Nephron progenitor cell (in vitro differentiated cells): Measurements from ENCODE around the gene ZNF512B.
"Not testable (repeated sequence)": the region's sequence is repeated elsewhere in the genome, so short reads cannot be mapped to it uniquely, and the experiment has no call there.

Source experiments
- DNase-seq: peaks from one replicate; pipeline ENCODE4 v3.0.0; 2021
- H3K27ac Mint-ChIP-seq: 2 replicates; pipeline ENCODE4 v1.8.0; 2021; ENCODE audit warnings: mild to moderate bottlenecking, moderate library complexity, mixed read lengths
- H3K27me3 Mint-ChIP-seq: 2 replicates; pipeline ENCODE4 v1.8.0; 2021; ENCODE audit warnings: mild to moderate bottlenecking, low read depth, mixed read lengths; ENCODE audit not compliant: poor library complexity
- H3K36me3 Mint-ChIP-seq: 2 replicates; pipeline ENCODE4 v1.8.0; 2021; ENCODE audit warnings: low read depth, mixed read lengths
- H3K4me1 Mint-ChIP-seq: 2 replicates; pipeline ENCODE4 v1.8.0; 2021; ENCODE audit warnings: mixed read lengths
- H3K4me3 Mint-ChIP-seq: 2 replicates; pipeline ENCODE4 v1.8.0; 2021; ENCODE audit warnings: mild to moderate bottlenecking, moderate library complexity, mixed read lengths
- H3K9me3 Mint-ChIP-seq: 2 replicates; pipeline ENCODE4 v1.8.0; 2021; ENCODE audit warnings: mild to moderate bottlenecking, moderate library complexity, mixed read lengths
- TF ChIP-seq, protein P1 (sequence below): fragments of 200-600 bp; sonication (generic); IDR thresholded peaks from 2 replicates; pipeline ENCODE4 v1.5.0; 2021; ENCODE audit warnings: antibody characterized with exemption

The ZNF512B gene, protein sequence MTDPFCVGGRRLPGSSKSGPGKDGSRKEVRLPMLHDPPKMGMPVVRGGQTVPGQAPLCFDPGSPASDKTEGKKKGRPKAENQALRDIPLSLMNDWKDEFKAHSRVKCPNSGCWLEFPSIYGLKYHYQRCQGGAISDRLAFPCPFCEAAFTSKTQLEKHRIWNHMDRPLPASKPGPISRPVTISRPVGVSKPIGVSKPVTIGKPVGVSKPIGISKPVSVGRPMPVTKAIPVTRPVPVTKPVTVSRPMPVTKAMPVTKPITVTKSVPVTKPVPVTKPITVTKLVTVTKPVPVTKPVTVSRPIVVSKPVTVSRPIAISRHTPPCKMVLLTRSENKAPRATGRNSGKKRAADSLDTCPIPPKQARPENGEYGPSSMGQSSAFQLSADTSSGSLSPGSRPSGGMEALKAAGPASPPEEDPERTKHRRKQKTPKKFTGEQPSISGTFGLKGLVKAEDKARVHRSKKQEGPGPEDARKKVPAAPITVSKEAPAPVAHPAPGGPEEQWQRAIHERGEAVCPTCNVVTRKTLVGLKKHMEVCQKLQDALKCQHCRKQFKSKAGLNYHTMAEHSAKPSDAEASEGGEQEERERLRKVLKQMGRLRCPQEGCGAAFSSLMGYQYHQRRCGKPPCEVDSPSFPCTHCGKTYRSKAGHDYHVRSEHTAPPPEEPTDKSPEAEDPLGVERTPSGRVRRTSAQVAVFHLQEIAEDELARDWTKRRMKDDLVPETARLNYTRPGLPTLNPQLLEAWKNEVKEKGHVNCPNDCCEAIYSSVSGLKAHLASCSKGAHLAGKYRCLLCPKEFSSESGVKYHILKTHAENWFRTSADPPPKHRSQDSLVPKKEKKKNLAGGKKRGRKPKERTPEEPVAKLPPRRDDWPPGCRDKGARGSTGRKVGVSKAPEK

DNA sequence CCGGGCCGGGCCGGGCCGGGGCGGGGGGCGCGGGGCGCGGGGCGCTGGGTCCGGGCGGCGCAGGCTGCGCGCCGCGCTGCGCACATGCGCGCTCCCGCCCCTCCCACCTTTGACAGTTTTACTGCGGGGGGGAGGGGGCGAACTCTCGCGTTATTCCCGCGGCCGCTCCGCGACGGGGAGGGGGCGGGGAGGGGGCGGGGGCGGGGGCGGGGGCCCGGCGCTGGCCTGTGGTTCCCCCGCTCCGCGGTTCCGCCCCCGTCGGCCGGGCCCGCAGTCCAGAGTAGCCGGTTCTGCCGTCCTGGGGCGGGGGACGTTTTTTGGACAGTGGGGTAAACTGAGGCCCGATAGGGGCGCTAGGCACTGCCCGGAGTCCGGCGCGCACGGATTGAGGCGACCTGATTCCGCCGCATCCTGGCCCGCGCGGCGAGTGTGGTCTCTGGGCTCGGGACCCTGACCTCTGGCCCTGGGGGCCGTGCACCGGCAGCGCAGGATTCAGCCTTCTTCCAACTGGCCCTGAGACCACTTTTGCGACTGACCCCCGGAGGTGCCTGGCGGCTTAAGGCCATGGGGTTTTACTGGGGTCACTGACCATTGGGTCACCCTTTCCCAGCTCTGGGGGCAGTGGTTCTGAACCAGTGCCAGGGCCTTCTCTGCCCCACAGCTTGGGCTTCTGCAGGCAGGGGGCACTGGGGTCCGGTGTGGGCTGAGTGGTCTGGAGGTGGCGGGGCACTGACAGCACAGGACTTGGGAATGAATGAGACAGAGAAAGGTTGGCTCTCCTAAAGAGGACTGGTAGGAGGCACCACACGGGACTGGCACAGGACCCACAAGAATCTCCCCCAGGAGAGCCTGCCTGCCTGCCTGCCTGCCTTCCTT lies at the start of gene ZNF512B:
TSS of gene ZNF512B (minus strand) at position 93 of the 876 bp plus-strand sequence. CDS start 1,980 bp downstream, outside the sequence.
- Mint-ChIP-seq H3K36me3 (peaks cover 14% of the 10 kb centered on the region), H3K9me3 (peaks cover 4% of the 10 kb centered on the region), H3K27me3 (peaks cover 31% of the 10 kb centered on the region), H3K4me3 (peak within 1 kb of the TSS; percentile 85), H3K27ac (no peak within 1 kb of the TSS), H3K4me1 (peaks cover 22% of the 10 kb centered on the region)
- TF ChIP-seq, protein P1, sequence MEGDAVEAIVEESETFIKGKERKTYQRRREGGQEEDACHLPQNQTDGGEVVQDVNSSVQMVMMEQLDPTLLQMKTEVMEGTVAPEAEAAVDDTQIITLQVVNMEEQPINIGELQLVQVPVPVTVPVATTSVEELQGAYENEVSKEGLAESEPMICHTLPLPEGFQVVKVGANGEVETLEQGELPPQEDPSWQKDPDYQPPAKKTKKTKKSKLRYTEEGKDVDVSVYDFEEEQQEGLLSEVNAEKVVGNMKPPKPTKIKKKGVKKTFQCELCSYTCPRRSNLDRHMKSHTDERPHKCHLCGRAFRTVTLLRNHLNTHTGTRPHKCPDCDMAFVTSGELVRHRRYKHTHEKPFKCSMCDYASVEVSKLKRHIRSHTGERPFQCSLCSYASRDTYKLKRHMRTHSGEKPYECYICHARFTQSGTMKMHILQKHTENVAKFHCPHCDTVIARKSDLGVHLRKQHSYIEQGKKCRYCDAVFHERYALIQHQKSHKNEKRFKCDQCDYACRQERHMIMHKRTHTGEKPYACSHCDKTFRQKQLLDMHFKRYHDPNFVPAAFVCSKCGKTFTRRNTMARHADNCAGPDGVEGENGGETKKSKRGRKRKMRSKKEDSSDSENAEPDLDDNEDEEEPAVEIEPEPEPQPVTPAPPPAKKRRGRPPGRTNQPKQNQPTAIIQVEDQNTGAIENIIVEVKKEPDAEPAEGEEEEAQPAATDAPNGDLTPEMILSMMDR, result no peak
- peak; percentile 80 for DNase-seq

DNA sequence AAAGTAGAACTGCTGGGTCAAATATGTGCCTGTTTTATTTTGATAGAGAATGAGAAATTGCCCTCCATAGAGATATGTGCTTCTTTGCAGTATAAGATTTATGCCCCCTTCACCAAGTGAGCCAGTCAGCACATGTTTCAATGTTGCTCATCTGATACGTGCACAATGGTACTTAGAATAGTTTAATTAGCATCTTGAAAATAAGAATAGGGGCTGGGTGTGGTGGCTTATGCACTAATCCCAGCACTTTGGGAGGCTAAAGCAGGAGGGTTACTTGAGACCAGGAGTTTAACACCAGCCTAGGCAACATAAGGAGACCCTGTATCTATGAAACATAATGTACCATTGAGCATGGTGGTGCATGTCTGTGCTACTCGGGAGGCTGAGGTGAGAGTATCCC lies 45.9 kb upstream of the ZNF512B start:
- no peak for DNase-seq
- H3K4me3 Mint-ChIP-seq, result no peak overlapping the region
- TF ChIP-seq, protein P1, result no peak
- no peak overlapping the region for H3K27ac Mint-ChIP-seq
- no peaks in the 10 kb centered on the region for H3K4me1 Mint-ChIP-seq
- peaks cover 65% of the 10 kb centered on the region for H3K36me3 Mint-ChIP-seq
- no peaks in the 10 kb centered on the region for H3K9me3 Mint-ChIP-seq
- no peaks in the 10 kb centered on the region for H3K27me3 Mint-ChIP-seq

DNA sequence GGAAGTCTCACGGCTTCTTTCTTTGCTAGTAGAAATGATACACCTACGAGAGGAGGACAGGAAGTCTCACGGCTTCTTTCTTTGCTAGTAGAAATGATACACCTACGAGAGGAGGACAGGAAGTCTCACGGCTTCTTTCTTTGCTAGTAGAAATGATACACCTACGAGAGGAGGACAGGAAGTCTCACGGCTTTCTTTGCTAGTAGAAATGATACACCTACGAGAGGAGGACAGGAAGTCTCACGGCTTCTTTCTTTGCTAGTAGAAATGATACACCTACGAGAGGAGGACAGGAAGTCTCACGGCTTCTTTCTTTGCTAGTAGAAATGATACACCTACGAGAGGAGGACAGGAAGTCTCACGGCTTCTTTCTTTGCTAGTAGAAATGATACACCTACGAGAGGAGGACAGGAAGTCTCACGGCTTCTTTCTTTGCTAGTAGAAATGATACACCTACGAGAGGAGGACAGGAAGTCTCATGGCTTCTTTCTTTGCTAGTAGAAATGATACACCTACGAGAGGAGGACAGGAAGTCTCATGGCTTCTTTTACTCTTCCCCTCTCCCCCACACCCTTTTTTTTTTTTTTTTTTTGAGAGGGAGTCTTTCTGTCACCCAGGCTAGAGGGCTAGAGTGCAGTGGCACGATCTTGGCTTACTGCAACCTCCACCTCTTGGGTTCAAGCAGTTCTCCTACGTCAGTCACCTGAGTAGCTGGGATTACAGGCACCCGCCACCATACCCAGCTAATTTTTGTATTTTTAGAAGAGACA lies 42.8 kb upstream of the ZNF512B start:
- peaks cover 11% of the 10 kb centered on the region for H3K9me3 Mint-ChIP-seq
- DNase-seq, H3K4me1 Mint-ChIP-seq, H3K4me3 Mint-ChIP-seq, H3K27me3 Mint-ChIP-seq, H3K27ac Mint-ChIP-seq: not testable (repeated sequence)
- H3K36me3 Mint-ChIP-seq, result peaks cover 75% of the 10 kb centered on the region

DNA sequence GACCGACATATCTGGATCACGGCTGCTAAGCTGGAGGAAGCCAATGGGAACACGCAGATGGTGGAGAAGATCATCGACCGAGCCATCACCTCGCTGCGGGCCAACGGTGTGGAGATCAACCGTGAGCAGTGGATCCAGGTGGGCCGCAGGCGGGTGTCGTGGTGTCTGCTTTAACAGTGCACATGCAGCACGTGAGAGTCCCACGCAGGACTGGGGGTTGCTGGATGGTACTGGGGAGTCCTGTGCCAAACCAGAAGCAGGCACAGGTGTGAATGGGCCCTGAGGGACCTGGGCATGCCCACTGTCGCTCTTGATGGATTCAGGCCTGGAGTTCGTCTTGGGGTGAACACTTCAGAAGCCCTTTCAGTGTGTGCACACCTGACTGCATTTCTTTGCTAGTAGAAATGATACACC lies 41.6 kb upstream of the ZNF512B start:
- peaks cover 11% of the 10 kb centered on the region for H3K9me3 Mint-ChIP-seq
- H3K27ac Mint-ChIP-seq, result no peak overlapping the region
- no peak overlapping the region for H3K4me3 Mint-ChIP-seq
- TF ChIP-seq, protein P1, result no peak
- H3K36me3 Mint-ChIP-seq, result peaks cover 74% of the 10 kb centered on the region
- H3K27me3 Mint-ChIP-seq, result no peaks in the 10 kb centered on the region
- DNase-seq, result no peak
- H3K4me1 Mint-ChIP-seq, result no peaks in the 10 kb centered on the region

DNA sequence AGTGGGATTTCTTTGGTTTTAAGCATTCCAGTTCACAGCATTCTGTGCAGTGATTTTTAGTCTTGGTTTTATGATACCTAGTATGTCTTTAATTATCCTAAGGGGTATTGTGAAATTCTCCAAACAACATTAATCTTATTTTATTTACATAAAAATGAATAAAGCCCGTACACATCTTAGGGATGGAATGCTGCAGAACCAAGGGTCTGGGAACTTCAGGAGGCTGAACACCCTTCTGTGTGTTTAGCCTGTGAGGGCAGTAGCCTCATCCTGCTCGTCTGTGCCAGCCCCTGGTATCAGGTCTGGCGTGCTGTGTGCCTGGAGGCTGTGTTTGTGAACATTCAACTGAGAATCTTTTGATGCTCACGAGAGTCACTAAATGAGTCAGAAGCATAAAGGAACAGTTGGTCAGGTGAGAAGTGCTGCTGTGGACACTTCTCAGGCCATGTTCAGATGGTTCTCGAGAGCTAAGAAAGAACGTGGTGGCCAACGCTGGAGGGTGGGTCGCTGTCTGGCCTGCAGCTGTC lies 41.0 kb upstream of the ZNF512B start:
- H3K27me3 Mint-ChIP-seq, result no peaks in the 10 kb centered on the region
- H3K4me1 Mint-ChIP-seq, result no peaks in the 10 kb centered on the region
- DNase-seq, result no peak
- no peak overlapping the region for H3K27ac Mint-ChIP-seq
- peaks cover 73% of the 10 kb centered on the region for H3K36me3 Mint-ChIP-seq
- H3K9me3 Mint-ChIP-seq, result peaks cover 11% of the 10 kb centered on the region
- H3K4me3 Mint-ChIP-seq, result no peak overlapping the region
- TF ChIP-seq, protein P1, result no peak
